ENCODE data around the gene BYSL. TPM values are rescaled to one million over a fixed set of nuclear protein-coding genes. Genes with fewer than 3 reads are reported as not detected.
A peak's percentile ranks its signal among the peaks of the same experiment; 100 is the strongest.

The BYSL gene
- total and polyA plus RNA-seq, 2 donors = 7.8 to 13.0 TPM

DNA sequence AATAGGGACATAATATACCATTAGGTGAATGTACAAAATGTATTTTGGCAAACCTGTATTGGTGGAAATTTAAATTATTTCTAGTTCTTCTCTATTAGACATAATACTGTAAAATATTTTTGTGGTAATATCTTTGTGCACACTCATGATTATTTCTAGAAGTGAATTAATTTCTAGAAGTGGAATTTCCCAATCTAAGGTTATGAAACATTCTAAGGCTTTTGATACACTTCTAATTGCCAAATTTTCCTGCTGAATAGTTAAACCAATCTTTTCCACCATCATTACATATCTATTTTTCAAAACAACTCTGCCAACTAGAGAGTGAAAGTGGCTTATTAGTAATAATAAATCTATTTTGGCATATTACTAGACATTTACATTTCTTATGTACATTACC, 22.2 kb downstream of the BYSL start:
- Histone ChIP-seq H3K9me3 (ENCODE audit: control insufficient read depth in 2 of 2, insufficient read depth in 1 of 2, low read length in 1 of 2) (no peaks in the 10 kb centered on the region), H3K4me3 (ENCODE audit: low read length in 2 of 2) (no peak overlapping the region), H3K27ac (ENCODE audit: low read depth in 1 of 2, low read length in 1 of 2) (no peak overlapping the region), H3K4me1 (ENCODE audit: control insufficient read depth in 2 of 2, insufficient read depth in 2 of 2, low read length in 2 of 2) (peaks cover 24 to 38% of the 10 kb centered on the region in 2 donors), H3K27me3 (ENCODE audit: control insufficient read depth in 2 of 2, insufficient read depth in 1 of 2, low read length in 1 of 2) (no peaks in the 10 kb centered on the region), H3K36me3 (ENCODE audit: control insufficient read depth in 2 of 2, insufficient read depth in 2 of 2, low read length in 1 of 2) (peaks cover 25 to 27% of the 10 kb centered on the region in 2 donors)
- no peak for DNase-seq (ENCODE audit: low read depth in 6 of 9, low spot score in 9 of 9)

GRCh38 chr6:41947581-41948220, 26.4 kb downstream of the BYSL start:
- 92% methylated on average over 10 of the region's 10 CpGs for WGBS
- Histone ChIP-seq H3K4me3 (ENCODE audit: low read length in 2 of 2) (no peak overlapping the region), H3K36me3 (ENCODE audit: control insufficient read depth in 2 of 2, insufficient read depth in 2 of 2, low read length in 1 of 2) (peaks cover 11 to 31% of the 10 kb centered on the region in 2 donors), H3K27ac (ENCODE audit: low read depth in 1 of 2, low read length in 1 of 2) (no peak overlapping the region), H3K4me1 (ENCODE audit: control insufficient read depth in 2 of 2, insufficient read depth in 2 of 2, low read length in 2 of 2) (peaks cover 0 to 8% of the 10 kb centered on the region in 2 donors), H3K27me3 (ENCODE audit: control insufficient read depth in 2 of 2, insufficient read depth in 1 of 2, low read length in 1 of 2) (no peaks in the 10 kb centered on the region), H3K9me3 (ENCODE audit: control insufficient read depth in 2 of 2, insufficient read depth in 1 of 2, low read length in 1 of 2) (no peaks in the 10 kb centered on the region)
- no peak for DNase-seq (ENCODE audit: low read depth in 6 of 9, low spot score in 9 of 9)

DNA sequence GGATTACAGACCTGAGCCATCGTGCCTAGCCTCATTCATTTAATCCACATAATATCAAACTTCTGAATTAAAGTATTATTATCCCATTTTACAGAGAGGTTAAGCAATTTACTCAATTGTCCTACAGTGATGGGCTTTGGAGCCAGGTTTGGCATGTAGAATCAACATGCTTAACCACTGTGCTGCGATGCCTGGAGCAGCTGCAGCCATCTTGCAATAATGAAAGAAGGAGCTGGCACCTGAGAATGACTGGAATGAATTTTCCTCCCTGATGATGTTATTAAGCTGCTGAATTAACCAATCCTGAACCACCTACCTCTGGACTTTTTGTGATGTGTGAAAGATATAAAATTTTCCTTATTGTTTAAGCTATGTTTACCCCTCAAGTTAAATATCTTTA, 33.4 kb downstream of the BYSL start:
- H3K4me3 ChIP-seq (ENCODE audit: low read length in 2 of 2) = no peak overlapping the region
- DNase-seq (ENCODE audit: low read depth in 6 of 9, low spot score in 9 of 9) = no peak
- WGBS = 100% methylated on average over 2 of the region's 2 CpGs
- H3K27me3 ChIP-seq (ENCODE audit: control insufficient read depth in 2 of 2, insufficient read depth in 1 of 2, low read length in 1 of 2) = no peaks in the 10 kb centered on the region
- H3K27ac ChIP-seq (ENCODE audit: low read depth in 1 of 2, low read length in 1 of 2) = no peak overlapping the region
- peaks cover 0 to 3% of the 10 kb centered on the region in 2 donors for H3K9me3 ChIP-seq (ENCODE audit: control insufficient read depth in 2 of 2, insufficient read depth in 1 of 2, low read length in 1 of 2)
- peaks cover 14 to 42% of the 10 kb centered on the region in 2 donors for H3K36me3 ChIP-seq (ENCODE audit: control insufficient read depth in 2 of 2, insufficient read depth in 2 of 2, low read length in 1 of 2)
- H3K4me1 ChIP-seq (ENCODE audit: control insufficient read depth in 2 of 2, insufficient read depth in 2 of 2, low read length in 2 of 2) = peaks cover 3 to 12% of the 10 kb centered on the region in 2 donors

DNA sequence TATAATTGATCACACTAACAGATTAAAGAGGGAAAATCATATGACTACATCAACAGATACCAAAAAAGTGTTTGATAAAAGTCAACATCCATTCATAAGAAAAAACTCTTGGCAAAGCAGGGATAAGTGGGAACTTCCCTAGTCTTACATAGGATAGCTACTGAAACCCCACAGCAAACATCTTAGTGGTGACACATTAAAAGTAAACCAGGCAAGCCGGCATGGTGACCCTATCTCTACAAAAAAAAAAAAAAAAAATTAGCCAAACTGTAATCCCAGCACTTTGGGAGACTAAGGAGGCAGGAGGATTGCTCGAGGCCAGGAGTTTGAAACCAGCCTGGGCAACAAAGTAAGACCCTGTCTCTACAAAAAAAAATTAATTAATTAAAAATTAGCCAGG, 34.1 kb downstream of the BYSL start:
- Histone ChIP-seq H3K4me3 (ENCODE audit: low read length in 2 of 2) (no peak overlapping the region), H3K27ac (ENCODE audit: low read depth in 1 of 2, low read length in 1 of 2) (no peak overlapping the region), H3K9me3 (ENCODE audit: control insufficient read depth in 2 of 2, insufficient read depth in 1 of 2, low read length in 1 of 2) (peaks cover 0 to 3% of the 10 kb centered on the region in 2 donors), H3K27me3 (ENCODE audit: control insufficient read depth in 2 of 2, insufficient read depth in 1 of 2, low read length in 1 of 2) (no peaks in the 10 kb centered on the region), H3K36me3 (ENCODE audit: control insufficient read depth in 2 of 2, insufficient read depth in 2 of 2, low read length in 1 of 2) (peaks cover 14 to 37% of the 10 kb centered on the region in 2 donors), H3K4me1 (ENCODE audit: control insufficient read depth in 2 of 2, insufficient read depth in 2 of 2, low read length in 2 of 2) (peaks cover 5 to 10% of the 10 kb centered on the region in 2 donors)
- 93% methylated on average over 2 of the region's 2 CpGs for WGBS
- DNase-seq (ENCODE audit: low read depth in 6 of 9, low spot score in 9 of 9) = no peak

DNA sequence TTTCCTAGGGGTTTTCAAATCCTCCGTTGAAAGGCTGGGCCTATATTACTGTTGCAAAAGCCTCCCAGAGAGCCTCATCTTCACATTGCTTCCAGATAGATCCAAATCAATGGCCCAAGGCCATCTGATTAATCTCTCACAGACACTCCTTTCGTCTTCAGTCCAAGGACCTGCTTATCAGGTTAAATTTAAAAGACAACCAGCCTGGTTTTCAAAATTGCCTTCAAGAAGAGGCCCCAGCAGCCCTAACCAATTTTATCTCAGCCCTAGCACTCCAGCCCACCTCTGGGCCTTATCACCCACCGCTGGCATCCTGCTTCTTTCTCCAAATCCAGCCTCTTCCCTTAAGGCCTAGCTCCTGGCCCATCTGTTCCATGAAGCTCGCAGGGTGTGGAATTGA, 35.8 kb downstream of the BYSL start:
- Histone ChIP-seq H3K4me1 (ENCODE audit: control insufficient read depth in 2 of 2, insufficient read depth in 2 of 2, low read length in 2 of 2) (peaks cover 5 to 10% of the 10 kb centered on the region in 2 donors), H3K27ac (ENCODE audit: low read depth in 1 of 2, low read length in 1 of 2) (no peak overlapping the region), H3K9me3 (ENCODE audit: control insufficient read depth in 2 of 2, insufficient read depth in 1 of 2, low read length in 1 of 2) (peaks cover 0 to 3% of the 10 kb centered on the region in 2 donors), H3K27me3 (ENCODE audit: control insufficient read depth in 2 of 2, insufficient read depth in 1 of 2, low read length in 1 of 2) (no peaks in the 10 kb centered on the region), H3K36me3 (ENCODE audit: control insufficient read depth in 2 of 2, insufficient read depth in 2 of 2, low read length in 1 of 2) (peaks cover 8 to 34% of the 10 kb centered on the region in 2 donors), H3K4me3 (ENCODE audit: low read length in 2 of 2) (no peak overlapping the region)
- no peak for DNase-seq (ENCODE audit: low read depth in 6 of 9, low spot score in 9 of 9)
- 84% methylated on average over 4 of the region's 4 CpGs for WGBS

DNA sequence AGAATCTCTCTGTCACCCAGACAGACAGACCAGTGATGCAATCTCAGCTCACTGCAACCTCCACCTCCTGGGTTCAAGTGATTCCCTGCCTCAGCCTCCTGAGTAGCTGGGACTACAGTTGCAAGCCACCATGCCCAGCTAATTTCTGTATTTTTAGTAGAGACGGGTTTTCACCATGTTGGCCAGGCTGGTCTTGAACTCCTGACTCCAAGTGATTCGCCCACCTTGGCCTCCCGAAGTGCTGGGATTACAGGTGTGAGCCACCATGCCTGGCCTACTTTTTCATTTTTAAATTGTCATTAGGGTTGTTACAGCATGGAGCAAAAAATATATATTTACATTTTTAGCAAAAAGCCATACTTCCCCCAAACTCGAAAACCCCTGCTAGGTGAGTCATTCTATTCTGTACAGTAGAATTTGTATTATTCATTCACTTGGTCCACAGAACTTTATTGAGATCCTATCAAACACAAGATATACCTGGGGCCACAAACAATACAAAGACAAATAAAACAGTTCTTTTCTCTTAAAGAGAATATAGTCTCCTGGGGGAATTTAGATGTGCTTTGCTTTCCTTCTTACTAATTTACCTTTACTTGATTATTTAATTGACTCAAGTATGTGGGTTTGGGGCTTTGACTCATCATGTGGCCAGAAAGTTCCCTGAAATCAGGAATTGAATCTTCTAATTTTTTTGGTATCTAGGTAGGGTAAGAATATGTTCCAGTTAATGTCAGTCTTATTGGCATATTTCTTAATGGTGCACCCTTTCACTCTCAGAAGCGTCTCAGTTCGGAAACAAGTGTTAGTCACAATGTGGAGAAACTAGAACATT, 36.9 kb downstream of the BYSL start:
- H3K36me3 ChIP-seq (ENCODE audit: control insufficient read depth in 2 of 2, insufficient read depth in 2 of 2, low read length in 1 of 2) = peaks cover 13 to 35% of the 10 kb centered on the region in 2 donors
- no peak overlapping the region for H3K4me3 ChIP-seq (ENCODE audit: low read length in 2 of 2)
- peaks cover 0 to 3% of the 10 kb centered on the region in 2 donors for H3K9me3 ChIP-seq (ENCODE audit: control insufficient read depth in 2 of 2, insufficient read depth in 1 of 2, low read length in 1 of 2)
- H3K27ac ChIP-seq (ENCODE audit: low read depth in 1 of 2, low read length in 1 of 2) = no peak overlapping the region
- DNase-seq (ENCODE audit: low read depth in 6 of 9, low spot score in 9 of 9) = no peak
- H3K4me1 ChIP-seq (ENCODE audit: control insufficient read depth in 2 of 2, insufficient read depth in 2 of 2, low read length in 2 of 2) = peaks cover 8 to 13% of the 10 kb centered on the region in 2 donors
- 95% methylated on average over 6 of the region's 6 CpGs for WGBS
- no peaks in the 10 kb centered on the region for H3K27me3 ChIP-seq (ENCODE audit: control insufficient read depth in 2 of 2, insufficient read depth in 1 of 2, low read length in 1 of 2)

DNA sequence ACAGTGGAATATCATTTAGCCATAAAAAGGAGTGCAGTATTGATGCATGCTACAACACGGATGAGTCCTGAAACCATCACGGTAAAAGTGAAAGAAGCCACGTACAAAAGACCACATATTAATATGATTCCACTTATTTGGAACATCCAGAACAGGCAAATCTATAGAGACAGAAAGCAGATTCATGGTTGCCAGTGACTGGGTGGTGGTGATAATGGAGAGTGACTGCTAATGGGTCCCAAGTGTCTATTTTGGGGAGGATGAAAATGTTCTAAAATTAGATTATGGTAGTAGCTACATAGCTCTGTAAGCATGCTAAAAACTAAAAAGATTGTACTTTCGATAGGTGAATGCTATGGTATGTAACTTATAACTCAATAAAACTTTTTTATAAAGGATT, 38.7 kb downstream of the BYSL start:
- Histone ChIP-seq H3K9me3 (ENCODE audit: control insufficient read depth in 2 of 2, insufficient read depth in 1 of 2, low read length in 1 of 2) (peaks cover 0 to 3% of the 10 kb centered on the region in 2 donors), H3K27ac (ENCODE audit: low read depth in 1 of 2, low read length in 1 of 2) (no peak overlapping the region), H3K27me3 (ENCODE audit: control insufficient read depth in 2 of 2, insufficient read depth in 1 of 2, low read length in 1 of 2) (no peaks in the 10 kb centered on the region), H3K4me1 (ENCODE audit: control insufficient read depth in 2 of 2, insufficient read depth in 2 of 2, low read length in 2 of 2) (peaks cover 19 to 20% of the 10 kb centered on the region in 2 donors), H3K4me3 (ENCODE audit: low read length in 2 of 2) (no peak overlapping the region), H3K36me3 (ENCODE audit: control insufficient read depth in 2 of 2, insufficient read depth in 2 of 2, low read length in 1 of 2) (peaks cover 22 to 33% of the 10 kb centered on the region in 2 donors)
- DNase-seq (ENCODE audit: low read depth in 6 of 9, low spot score in 9 of 9) = no peak
- 97% methylated on average over 4 of the region's 4 CpGs for WGBS

DNA sequence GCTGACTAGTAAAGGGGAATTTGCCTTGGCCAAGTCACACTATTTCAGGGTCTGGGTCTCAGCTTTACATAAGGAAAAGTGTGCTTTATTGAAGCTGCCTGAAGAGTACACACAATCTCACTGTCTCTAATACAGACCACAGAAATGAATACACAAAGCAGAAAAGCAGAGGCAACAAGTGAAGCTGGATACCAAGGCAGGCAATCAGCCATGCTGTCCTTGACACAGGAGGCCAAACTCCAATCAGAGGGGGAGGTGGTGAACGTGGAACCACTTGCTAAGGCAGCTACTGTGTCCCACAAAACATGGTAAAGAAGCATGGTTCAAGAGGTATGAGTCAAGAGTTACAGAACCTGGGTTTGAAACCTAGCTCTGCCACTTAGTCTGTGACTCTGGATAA, 42.1 kb downstream of the BYSL start:
- DNase-seq (ENCODE audit: low read depth in 6 of 9, low spot score in 9 of 9) = no peak
- H3K4me1 ChIP-seq (ENCODE audit: control insufficient read depth in 2 of 2, insufficient read depth in 2 of 2, low read length in 2 of 2) = peaks cover 26 to 35% of the 10 kb centered on the region in 2 donors
- no peak overlapping the region for H3K27ac ChIP-seq (ENCODE audit: low read depth in 1 of 2, low read length in 1 of 2)
- H3K36me3 ChIP-seq (ENCODE audit: control insufficient read depth in 2 of 2, insufficient read depth in 2 of 2, low read length in 1 of 2) = peaks cover 37 to 47% of the 10 kb centered on the region in 2 donors
- H3K9me3 ChIP-seq (ENCODE audit: control insufficient read depth in 2 of 2, insufficient read depth in 1 of 2, low read length in 1 of 2) = no peaks in the 10 kb centered on the region
- WGBS = 81% methylated on average over 1 of the region's 1 CpG
- H3K4me3 ChIP-seq (ENCODE audit: low read length in 2 of 2) = no peak overlapping the region
- no peaks in the 10 kb centered on the region for H3K27me3 ChIP-seq (ENCODE audit: control insufficient read depth in 2 of 2, insufficient read depth in 1 of 2, low read length in 1 of 2)

GRCh38 chr6:41964201-41964887, 43.0 kb downstream of the BYSL start:
- no peaks in the 10 kb centered on the region for H3K27me3 ChIP-seq (ENCODE audit: control insufficient read depth in 2 of 2, insufficient read depth in 1 of 2, low read length in 1 of 2)
- peaks cover 34 to 47% of the 10 kb centered on the region in 2 donors for H3K36me3 ChIP-seq (ENCODE audit: control insufficient read depth in 2 of 2, insufficient read depth in 2 of 2, low read length in 1 of 2)
- peak in 2 of 9 donors; percentile 36 to 56 for DNase-seq (ENCODE audit: low read depth in 6 of 9, low spot score in 9 of 9)
- WGBS = 91% methylated on average over 2 of the region's 2 CpGs
- H3K27ac ChIP-seq (ENCODE audit: low read depth in 1 of 2, low read length in 1 of 2) = peak overlapping the region in 1 of 2 donors; percentile 26
- no peaks in the 10 kb centered on the region for H3K9me3 ChIP-seq (ENCODE audit: control insufficient read depth in 2 of 2, insufficient read depth in 1 of 2, low read length in 1 of 2)
- peaks cover 30 to 35% of the 10 kb centered on the region in 2 donors for H3K4me1 ChIP-seq (ENCODE audit: control insufficient read depth in 2 of 2, insufficient read depth in 2 of 2, low read length in 2 of 2)
- no peak overlapping the region for H3K4me3 ChIP-seq (ENCODE audit: low read length in 2 of 2)
